IMR-90 (cell line): ENCODE measurements around the gene LRP1B. TPM values are rescaled to one million over a fixed set of nuclear protein-coding genes. Genes with fewer than 3 reads are reported as not detected.

ENCODE experiments used
- ATAC-seq: fragments of 200-7000 bp; cut with Tn5 transposase; 2 replicates; pipeline ENCODE4 v1.9.1; 2020; ENCODE audit warnings: low read depth, mild to moderate bottlenecking, moderate library complexity
- BruUV-seq: library from RNA; stranded (reverse); fragments of 400-500 nt; replicated peaks from 2 replicates; lab custom pipeline; 2021; lab: Mats Ljungman, UMichigan
- CTCF ChIA-PET: fragments of 300-600 bp; formaldehyde crosslinking; extraction: SDS; loops from one replicate; lab custom pipeline; 2021; ENCODE audit warnings: antibody characterized with exemption; lab: Yijun Ruan, JAX
- POLR2A ChIA-PET: fragments of 300-600 bp; sonication (Branson Sonifier 250); formaldehyde crosslinking; loops from one replicate; lab custom pipeline; 2022; ENCODE audit warnings: antibody characterized with exemption; ENCODE audit not compliant: unreplicated experiment; lab: Charles Lee
- DNase-seq: peaks from one replicate; pipeline ENCODE4 v3.0.0; 2013
- H2AFZ ChIP-seq: replicated peaks from 2 replicates; pipeline ENCODE3; 2013; ENCODE audit warnings: low read length, mild to moderate bottlenecking; ENCODE audit not compliant: poor library complexity
- H2AK5ac ChIP-seq: 2 replicates; pipeline ENCODE4 v1.6.1; 2013; ENCODE audit warnings: low read depth, low read length, inconsistent platforms
- H2AK9ac ChIP-seq: replicated peaks from 2 replicates; pipeline ENCODE3; 2013; ENCODE audit warnings: mild to moderate bottlenecking, low read depth, low read length, moderate library complexity; ENCODE audit not compliant: poor library complexity
- H2BK120ac ChIP-seq: 2 replicates; pipeline ENCODE4 v1.6.1; 2013; ENCODE audit warnings: low read depth, low read length, inconsistent platforms
- H2BK15ac ChIP-seq: 3 replicates; pipeline ENCODE4 v1.6.1; 2013; ENCODE audit warnings: low read depth, low read length, inconsistent platforms
- H2BK20ac ChIP-seq: 2 replicates; pipeline ENCODE4 v1.6.1; 2013; ENCODE audit warnings: low read depth, mild to moderate bottlenecking, inconsistent platforms, low read length, moderate library complexity
- H2BK5ac ChIP-seq: 2 replicates; pipeline ENCODE4 v1.6.1; 2013; ENCODE audit warnings: mild to moderate bottlenecking, low read depth, low read length, inconsistent platforms; ENCODE audit not compliant: poor library complexity, severe bottlenecking
- H3K14ac ChIP-seq: replicated peaks from 2 replicates; pipeline ENCODE4 v1.6.1; 2013; ENCODE audit warnings: low read depth, low read length, inconsistent platforms
- H3K18ac ChIP-seq: 2 replicates; pipeline ENCODE4 v1.6.1; 2013; ENCODE audit warnings: low read depth, low read length, control low read depth
- H3K23ac ChIP-seq: 2 replicates; pipeline ENCODE4 v1.6.1; 2013; ENCODE audit warnings: low read depth, low read length, inconsistent platforms
- H3K27ac ChIP-seq: 2 replicates; pipeline ENCODE4 v1.5.1; 2013; ENCODE audit warnings: mild to moderate bottlenecking, control low read depth, low read length; ENCODE audit not compliant: insufficient read depth
- H3K27me3 ChIP-seq: 2 replicates; pipeline ENCODE4 v1.6.1; 2013; ENCODE audit warnings: low read length; ENCODE audit not compliant: control insufficient read depth, insufficient read depth
- H3K36me3 ChIP-seq: 2 replicates; pipeline ENCODE4 v1.6.1; 2013; ENCODE audit warnings: low read length, mixed read lengths; ENCODE audit not compliant: control insufficient read depth, insufficient read depth
- H3K4ac ChIP-seq: 2 replicates; pipeline ENCODE4 v1.6.1; 2013; ENCODE audit warnings: low read depth, low read length, inconsistent platforms
- H3K4me1 ChIP-seq: 2 replicates; pipeline ENCODE4 v1.6.1; 2013; ENCODE audit warnings: low read length, mixed read lengths; ENCODE audit not compliant: control insufficient read depth, insufficient read depth
- H3K4me2 ChIP-seq: 2 replicates; pipeline ENCODE4 v1.6.1; 2013; ENCODE audit warnings: low read depth, mild to moderate bottlenecking, control low read depth, low read length, moderate library complexity
- H3K4me3 ChIP-seq: 2 replicates; pipeline ENCODE4 v1.5.1; 2013; ENCODE audit warnings: low read depth, mild to moderate bottlenecking, control low read depth, low read length, moderate library complexity; ENCODE audit not compliant: insufficient read depth
- H3K56ac ChIP-seq: 2 replicates; pipeline ENCODE4 v1.6.1; 2013; ENCODE audit warnings: low read length, inconsistent platforms; ENCODE audit not compliant: insufficient read depth; ENCODE audit errors: extremely low read depth
- H3K79me1 ChIP-seq, 2 experiments: 2 replicates each; pipeline ENCODE4 v1.6.1; 2013; ENCODE audit warnings: low read length in 2 of 2, inconsistent platforms in 1 of 2, low read depth in 1 of 2
- H3K9ac ChIP-seq: 2 replicates; pipeline ENCODE4 v1.6.1; 2013; ENCODE audit warnings: low read depth, low read length, control low read depth
- H3K9me1 ChIP-seq: 2 replicates; pipeline ENCODE4 v1.6.1; 2013; ENCODE audit warnings: low read length, inconsistent platforms; ENCODE audit not compliant: insufficient read depth
- H3K9me3 ChIP-seq: 2 replicates; pipeline ENCODE4 v1.6.1; 2013; ENCODE audit warnings: low read length; ENCODE audit not compliant: control insufficient read depth, insufficient read depth
- H4K20me1 ChIP-seq: 2 replicates; pipeline ENCODE4 v1.6.1; 2013; ENCODE audit warnings: low read length, inconsistent platforms; ENCODE audit not compliant: insufficient read depth
- H4K5ac ChIP-seq: 2 replicates; pipeline ENCODE4 v1.6.1; 2013; ENCODE audit warnings: mild to moderate bottlenecking, low read depth, low read length, control low read depth
- H4K8ac ChIP-seq, 2 experiments: 2 replicates each; pipeline ENCODE4 v1.6.1; 2013; ENCODE audit warnings: low read depth in 2 of 2, low read length in 2 of 2, control low read depth in 1 of 2, inconsistent platforms in 1 of 2
- H4K91ac ChIP-seq: 2 replicates; pipeline ENCODE4 v1.6.1; 2013; ENCODE audit warnings: low read depth, low read length, inconsistent platforms; ENCODE audit not compliant: insufficient read depth
- CHD1 ChIP-seq: IDR thresholded peaks from 2 replicates; pipeline ENCODE4 v1.6.1; 2012; ENCODE audit warnings: low read depth, low read length, improper control_type of control experiment
- FOS ChIP-seq: fragments of 150-350 bp; IDR thresholded peaks from 2 replicates; pipeline ENCODE4 v1.6.1; 2016; ENCODE audit warnings: low read depth, low read length
- MXI1 ChIP-seq: IDR thresholded peaks from 2 replicates; pipeline ENCODE4 v1.6.1; 2012; ENCODE audit warnings: low read depth, mild to moderate bottlenecking, low read length, moderate library complexity, borderline replicate concordance
- RAD21 ChIP-seq: IDR thresholded peaks from 2 replicates; pipeline ENCODE4 v1.6.1; 2012; ENCODE audit warnings: low read length, improper control_type of control experiment
- RCOR1 ChIP-seq: IDR thresholded peaks from 2 replicates; pipeline ENCODE4 v1.6.1; 2012; ENCODE audit warnings: mild to moderate bottlenecking, low read length, improper control_type of control experiment; ENCODE audit not compliant: insufficient replicate concordance
- RFX5 ChIP-seq: IDR thresholded peaks from 2 replicates; pipeline ENCODE4 v1.8.0; 2012; ENCODE audit warnings: low read depth, mild to moderate bottlenecking, low read length, moderate library complexity
- SMC3 ChIP-seq: fragments of 150-350 bp; IDR thresholded peaks from 2 replicates; pipeline ENCODE4 v1.6.1; 2016; ENCODE audit warnings: low read depth, mild to moderate bottlenecking, antibody characterized with exemption, low read length, moderate library complexity
- WGBS, 2 experiments: methylation state at CpG; one replicate each; pipeline versions ENCODE4 v1.1.5 to v1.1.7; 2013; ENCODE audit warnings: missing lambda C conversion rate in 2 of 2; ENCODE audit not compliant: insufficient read length in 1 of 2; ENCODE audit errors: extremely low coverage in 2 of 2; 5-methylcytosine and 5-hydroxymethylcytosine counted together
- dilution Hi-C: fragments of 300-500 bp; cut with HindIII; formaldehyde crosslinking; loops from one replicate; pipeline ENCODE4 v1.14.3; 2018; ENCODE audit warnings: low sequenced_read_pairs; ENCODE audit not compliant: unreplicated experiment
- in situ Hi-C: fragments of 300-500 bp; cut with MboI; formaldehyde crosslinking; loops from 3 replicates; pipeline ENCODE4 v1.14.3; 2019; ENCODE audit warnings: low sequenced_read_pairs, inconsistent platforms, mixed read lengths
- intact Hi-C: fragments of 100-400 bp; cut with micrococcal nuclease; formaldehyde crosslinking; loops from 2 replicates; pipeline ENCODE4 v1.10.0; 2022
- polyA plus RNA-seq, 3 experiments: library from polyadenylated mRNA; depleted of rRNA; stranded (reverse); fragments of >200 nt; gene quantifications; 2 replicates each; pipeline ENCODE4 v1.2.3, GENCODE V29; 2012; ENCODE audit warnings: low replicate concordance in 1 of 3
- total RNA-seq: library from RNA; depleted of rRNA; stranded (reverse); fragments of >200 nt; gene quantifications from 2 replicates; pipeline ENCODE4 v1.2.3, GENCODE V29; 2012
- TF ChIP-seq, protein P1 (sequence below): fragments of 150-350 bp; IDR thresholded peaks from 2 replicates; pipeline ENCODE4 v1.6.1; 2016; ENCODE audit warnings: low read depth, mild to moderate bottlenecking, low read length, moderate library complexity, borderline replicate concordance

LRP1B gene
- total and polyA plus RNA-seq, 2 of the 4 experiments (the other 2 are of a cell fraction) = under 0.01 to 0.02 TPM

GRCh38 chr2:140256080-140256479 lies 1874.7 kb downstream of the LRP1B start:
- Histone ChIP-seq H3K27me3 (no peaks in the 10 kb centered on the region), H3K4ac (no peak overlapping the region), H3K9me3 (no peaks in the 10 kb centered on the region), H2AK5ac (no peak overlapping the region), H3K4me2 (no peak overlapping the region), H4K5ac (no peak overlapping the region), H3K4me1 (no peaks in the 10 kb centered on the region), H4K8ac (no peak overlapping the region), H2BK15ac (no peak overlapping the region), H2BK5ac (no peak overlapping the region), H2AFZ (no peak overlapping the region), H3K14ac (no peak overlapping the region), H2AK9ac (no peak overlapping the region), H3K18ac (no peak overlapping the region), H2BK120ac (no peak overlapping the region), H3K79me1 (no peaks in the 10 kb centered on the region), H4K91ac (no peak overlapping the region), H3K9me1 (no peaks in the 10 kb centered on the region), H4K20me1 (no peaks in the 10 kb centered on the region), H3K23ac (no peak overlapping the region), H3K4me3 (no peak overlapping the region), H3K9ac (no peak overlapping the region), H3K36me3 (no peaks in the 10 kb centered on the region), H2BK20ac (no peak overlapping the region), H3K56ac (no peak overlapping the region), H3K27ac (no peak overlapping the region)
- in situ Hi-C loops = no loop called here
- dilution Hi-C loops = no loop called here
- ATAC-seq = no peak
- ChIA-PET CTCF (no interaction called here), POLR2A (no interaction called here)
- no peak for TF ChIP-seq MXI1
- no peak for TF ChIP-seq CHD1
- TF ChIP-seq, protein P1, sequence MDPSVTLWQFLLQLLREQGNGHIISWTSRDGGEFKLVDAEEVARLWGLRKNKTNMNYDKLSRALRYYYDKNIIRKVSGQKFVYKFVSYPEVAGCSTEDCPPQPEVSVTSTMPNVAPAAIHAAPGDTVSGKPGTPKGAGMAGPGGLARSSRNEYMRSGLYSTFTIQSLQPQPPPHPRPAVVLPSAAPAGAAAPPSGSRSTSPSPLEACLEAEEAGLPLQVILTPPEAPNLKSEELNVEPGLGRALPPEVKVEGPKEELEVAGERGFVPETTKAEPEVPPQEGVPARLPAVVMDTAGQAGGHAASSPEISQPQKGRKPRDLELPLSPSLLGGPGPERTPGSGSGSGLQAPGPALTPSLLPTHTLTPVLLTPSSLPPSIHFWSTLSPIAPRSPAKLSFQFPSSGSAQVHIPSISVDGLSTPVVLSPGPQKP = no peak
- TF ChIP-seq RAD21 = no peak
- TF ChIP-seq RFX5 = no peak
- TF ChIP-seq SMC3 = no peak
- no peak for TF ChIP-seq RCOR1
- no peak for TF ChIP-seq FOS
- BruUV-seq = no TSS peak
- intact Hi-C loops = no loop called here
- no peak for DNase-seq
- WGBS, 2 experiments = no CpG with 5 or more reads among the region's 3 CpGs
